Activated CD8-positive, alpha-beta memory T cell treated with anti-CD3 and anti-CD28 coated beads, Interleukin-2, amount 50 U/mL, for 48 hours (primary cell): Measurements from ENCODE around the gene MAP1LC3B2.

Experiments used
- DNase-seq: peaks from one replicate; pipeline ENCODE4 v3.0.0-alpha.2; 2020

Gene MAP1LC3B2

GRCh38 chr12:116538076-116538591 is 21.0 kb upstream of the MAP1LC3B2 start:
- no peak for DNase-seq

GRCh38 chr12:116538682-116539305 is 20.4 kb upstream of the MAP1LC3B2 start:
- DNase-seq: no peak

GRCh38 chr12:116539361-116539771 is 19.8 kb upstream of the MAP1LC3B2 start:
- no peak for DNase-seq

- no peak for DNase-seq
Observed at GRCh38 chr12:116539905-116540482, 19.2 kb upstream of the MAP1LC3B2 start.

- DNase-seq: no peak
Observed at GRCh38 chr12:116540622-116541152, 18.5 kb upstream of the MAP1LC3B2 start.

GRCh38 chr12:116541547-116542344 is 17.4 kb upstream of the MAP1LC3B2 start:
- DNase-seq: no peak

- DNase-seq: no peak
Observed at GRCh38 chr12:116542345-116542956, 16.7 kb upstream of the MAP1LC3B2 start.

GRCh38 chr12:116544656-116545055 is 14.5 kb upstream of the MAP1LC3B2 start:
- DNase-seq: no peak

- DNase-seq: no peak
Observed at GRCh38 chr12:116545144-116545543, 14.0 kb upstream of the MAP1LC3B2 start.

- no peak for DNase-seq
Observed at GRCh38 chr12:116545936-116546335, 13.2 kb upstream of the MAP1LC3B2 start.

- DNase-seq: no peak
Observed at GRCh38 chr12:116547955-116548501, 11.2 kb upstream of the MAP1LC3B2 start.

- no peak for DNase-seq
Observed at GRCh38 chr12:116549993-116550392, 9.2 kb upstream of the MAP1LC3B2 start.

GRCh38 chr12:116551151-116551550 is 8.0 kb upstream of the MAP1LC3B2 start:
- DNase-seq: no peak

- DNase-seq: no peak
Observed at GRCh38 chr12:116551619-116551951, 7.6 kb upstream of the MAP1LC3B2 start.

- DNase-seq: no peak
Observed at GRCh38 chr12:116551952-116552772, 7.0 kb upstream of the MAP1LC3B2 start.

GRCh38 chr12:116552773-116553373 is 6.3 kb upstream of the MAP1LC3B2 start:
- no peak for DNase-seq

- no peak for DNase-seq
Observed at GRCh38 chr12:116556356-116556952, 2.7 kb upstream of the MAP1LC3B2 start.

- no peak for DNase-seq
Observed at GRCh38 chr12:116556964-116557698, 2.0 kb upstream of the MAP1LC3B2 start.

GRCh38 chr12:116558280-116559161 is 660 bp upstream of the MAP1LC3B2 start:
- no peak for DNase-seq
